ENCODE measurements around the gene CXorf66.

CXorf66 gene

DNA sequence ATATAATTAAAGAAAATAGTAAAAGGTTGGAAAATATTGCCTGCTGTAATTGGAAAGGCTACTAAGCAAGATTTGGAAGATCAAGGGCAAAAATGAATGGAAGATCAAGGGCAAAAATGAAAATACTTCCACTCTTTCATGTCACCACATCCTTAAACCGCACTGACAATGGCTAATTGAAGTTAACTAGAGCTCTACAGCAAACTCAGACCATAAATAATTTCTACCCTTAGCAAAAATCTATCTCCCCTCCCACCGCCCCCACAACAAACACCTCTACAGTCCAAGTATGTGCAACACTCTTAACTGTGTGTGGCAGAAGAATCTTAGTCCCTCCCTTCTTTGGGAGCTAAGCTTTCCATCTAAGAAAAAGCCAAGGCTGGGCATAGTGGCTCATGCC, 59.6 kb downstream of the CXorf66 start:
- TF ChIP-seq, protein P1, sequence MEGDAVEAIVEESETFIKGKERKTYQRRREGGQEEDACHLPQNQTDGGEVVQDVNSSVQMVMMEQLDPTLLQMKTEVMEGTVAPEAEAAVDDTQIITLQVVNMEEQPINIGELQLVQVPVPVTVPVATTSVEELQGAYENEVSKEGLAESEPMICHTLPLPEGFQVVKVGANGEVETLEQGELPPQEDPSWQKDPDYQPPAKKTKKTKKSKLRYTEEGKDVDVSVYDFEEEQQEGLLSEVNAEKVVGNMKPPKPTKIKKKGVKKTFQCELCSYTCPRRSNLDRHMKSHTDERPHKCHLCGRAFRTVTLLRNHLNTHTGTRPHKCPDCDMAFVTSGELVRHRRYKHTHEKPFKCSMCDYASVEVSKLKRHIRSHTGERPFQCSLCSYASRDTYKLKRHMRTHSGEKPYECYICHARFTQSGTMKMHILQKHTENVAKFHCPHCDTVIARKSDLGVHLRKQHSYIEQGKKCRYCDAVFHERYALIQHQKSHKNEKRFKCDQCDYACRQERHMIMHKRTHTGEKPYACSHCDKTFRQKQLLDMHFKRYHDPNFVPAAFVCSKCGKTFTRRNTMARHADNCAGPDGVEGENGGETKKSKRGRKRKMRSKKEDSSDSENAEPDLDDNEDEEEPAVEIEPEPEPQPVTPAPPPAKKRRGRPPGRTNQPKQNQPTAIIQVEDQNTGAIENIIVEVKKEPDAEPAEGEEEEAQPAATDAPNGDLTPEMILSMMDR (IDR thresholded peaks at IDR 0.05): no peak
- Mint-ChIP-seq H3K9me3 (peaks cover 21% of the 10 kb centered on the region), H3K4me3 (no peak overlapping the region), H3K4me1 (peaks cover 15% of the 10 kb centered on the region), H3K36me3 (ENCODE audit: low read depth) (peaks cover 5% of the 10 kb centered on the region), H3K27me3 (ENCODE audit: low read depth, poor library complexity) (no peaks in the 10 kb centered on the region), H3K27ac (no peak overlapping the region)
- DNase-seq: no peak
